Measurements from ENCODE around the gene DHRS13.

- no peak for TF ChIP-seq MYC (IDR thresholded peaks at IDR 0.05; ENCODE audit: low read depth, low read length)
- no peak for TF ChIP-seq MAX (IDR thresholded peaks at IDR 0.05; ENCODE audit: low read depth, low read length)
- TF ChIP-seq, protein P1, sequence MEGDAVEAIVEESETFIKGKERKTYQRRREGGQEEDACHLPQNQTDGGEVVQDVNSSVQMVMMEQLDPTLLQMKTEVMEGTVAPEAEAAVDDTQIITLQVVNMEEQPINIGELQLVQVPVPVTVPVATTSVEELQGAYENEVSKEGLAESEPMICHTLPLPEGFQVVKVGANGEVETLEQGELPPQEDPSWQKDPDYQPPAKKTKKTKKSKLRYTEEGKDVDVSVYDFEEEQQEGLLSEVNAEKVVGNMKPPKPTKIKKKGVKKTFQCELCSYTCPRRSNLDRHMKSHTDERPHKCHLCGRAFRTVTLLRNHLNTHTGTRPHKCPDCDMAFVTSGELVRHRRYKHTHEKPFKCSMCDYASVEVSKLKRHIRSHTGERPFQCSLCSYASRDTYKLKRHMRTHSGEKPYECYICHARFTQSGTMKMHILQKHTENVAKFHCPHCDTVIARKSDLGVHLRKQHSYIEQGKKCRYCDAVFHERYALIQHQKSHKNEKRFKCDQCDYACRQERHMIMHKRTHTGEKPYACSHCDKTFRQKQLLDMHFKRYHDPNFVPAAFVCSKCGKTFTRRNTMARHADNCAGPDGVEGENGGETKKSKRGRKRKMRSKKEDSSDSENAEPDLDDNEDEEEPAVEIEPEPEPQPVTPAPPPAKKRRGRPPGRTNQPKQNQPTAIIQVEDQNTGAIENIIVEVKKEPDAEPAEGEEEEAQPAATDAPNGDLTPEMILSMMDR (IDR thresholded peaks at IDR 0.05; ENCODE audit: low read depth, low read length): no peak
- TF ChIP-seq POLR2A (IDR thresholded peaks at IDR 0.05; ENCODE audit: extremely low read depth, insufficient read length): no peak
Observed at GRCh38 chr17:28888832-28889231, 14.0 kb downstream of the DHRS13 start.
